Mesenchymal stem cell (in vitro differentiated cells and primary cell): ENCODE results near the gene TBC1D8.
A peak's percentile ranks its signal among the peaks of the same experiment; 100 is the strongest.

Experiments used
- DNase-seq: peaks from one replicate; pipeline ENCODE4 v3.0.0-alpha.2; 2013
- H2AFZ ChIP-seq: one replicate; pipeline ENCODE4 v1.6.1; 2013; ENCODE audit warnings: low read depth, mild to moderate bottlenecking, control low read depth, inconsistent platforms, low read length, moderate library complexity
- H2AK5ac ChIP-seq: 2 replicates; pipeline ENCODE4 v1.6.1; 2013; ENCODE audit warnings: low read length, moderate library complexity, mild to moderate bottlenecking, inconsistent platforms; ENCODE audit not compliant: severe bottlenecking
- H2BK120ac ChIP-seq: one replicate; pipeline ENCODE4 v1.6.1; 2013; ENCODE audit warnings: low read depth, mild to moderate bottlenecking, inconsistent platforms, low read length, moderate library complexity
- H2BK12ac ChIP-seq, 2 experiments: one replicate each; pipeline ENCODE4 v1.6.1; 2013; ENCODE audit warnings: inconsistent platforms in 2 of 2, low read length in 2 of 2, mild to moderate bottlenecking in 2 of 2, moderate library complexity in 2 of 2, control low read depth in 1 of 2
- H2BK15ac ChIP-seq: one replicate; pipeline ENCODE4 v1.6.1; 2013; ENCODE audit warnings: mild to moderate bottlenecking, low read depth, inconsistent platforms; ENCODE audit not compliant: poor library complexity, severe bottlenecking
- H2BK5ac ChIP-seq: 2 replicates; pipeline ENCODE4 v1.6.1; 2013; ENCODE audit warnings: low read depth, mild to moderate bottlenecking, low read length, control low read depth, inconsistent platforms; ENCODE audit not compliant: poor library complexity, severe bottlenecking
- H3K14ac ChIP-seq, 2 experiments: one replicate each; pipeline ENCODE4 v1.6.1; 2013; ENCODE audit warnings: inconsistent platforms in 2 of 2, low read length in 2 of 2, control low read depth in 1 of 2, mild to moderate bottlenecking in 1 of 2, moderate library complexity in 1 of 2
- H3K18ac ChIP-seq, 2 experiments: one replicate each; pipeline ENCODE4 v1.6.1; 2013; ENCODE audit warnings: inconsistent platforms in 2 of 2, low read length in 2 of 2, control low read depth in 1 of 2, low read depth in 1 of 2, mild to moderate bottlenecking in 1 of 2
- H3K23ac ChIP-seq, 2 experiments: one replicate each; pipeline ENCODE4 v1.6.1; 2013; ENCODE audit warnings: inconsistent platforms in 2 of 2, low read length in 2 of 2, mild to moderate bottlenecking in 2 of 2, moderate library complexity in 2 of 2, control low read depth in 1 of 2
- H3K27ac ChIP-seq: 2 replicates; pipeline ENCODE4 v1.5.1; 2013; ENCODE audit warnings: mild to moderate bottlenecking, moderate library complexity, low read length, control low read depth, inconsistent platforms; ENCODE audit not compliant: poor library complexity, severe bottlenecking
- H3K27me3 ChIP-seq, 2 experiments: 2 replicates each; pipeline versions ENCODE4 v1.6.1 to v1.7.0; 2013; ENCODE audit warnings: low read length in 2 of 2, mild to moderate bottlenecking in 2 of 2, moderate library complexity in 2 of 2, control low read depth in 1 of 2, inconsistent platforms in 1 of 2; ENCODE audit not compliant: control insufficient read depth in 1 of 2, insufficient read depth in 1 of 2
- H3K36me3 ChIP-seq, 2 experiments: 2 replicates each; pipeline versions ENCODE4 v1.6.1 to v1.7.0; 2013; ENCODE audit warnings: low read length in 2 of 2, control low read depth in 1 of 2, inconsistent platforms in 1 of 2, low read depth in 1 of 2, mild to moderate bottlenecking in 1 of 2; ENCODE audit not compliant: insufficient read depth in 2 of 2, control insufficient read depth in 1 of 2
- H3K4ac ChIP-seq, 2 experiments: one replicate each; pipeline ENCODE4 v1.6.1; 2013; ENCODE audit warnings: inconsistent platforms in 2 of 2, low read length in 2 of 2, mild to moderate bottlenecking in 2 of 2, moderate library complexity in 2 of 2, control low read depth in 1 of 2, low read depth in 1 of 2
- H3K4me1 ChIP-seq: 2 replicates; pipeline ENCODE4 v1.6.1; 2013; ENCODE audit warnings: low read depth, low read length, control low read depth; ENCODE audit not compliant: control insufficient read depth, insufficient read depth
- H3K4me2 ChIP-seq: 2 replicates; pipeline ENCODE4 v1.6.1; 2013; ENCODE audit warnings: low read length, mild to moderate bottlenecking, inconsistent platforms; ENCODE audit not compliant: poor library complexity, severe bottlenecking
- H3K4me3 ChIP-seq, 2 experiments: 2 replicates each; pipeline versions ENCODE4 v1.5.1 to v1.7.0; 2013; ENCODE audit warnings: low read length in 2 of 2, mild to moderate bottlenecking in 2 of 2, control low read depth in 1 of 2, low read depth in 1 of 2; ENCODE audit not compliant: insufficient read depth in 1 of 2
- H3K79me1 ChIP-seq: replicated peaks from 2 replicates; pipeline ENCODE4 v1.6.1; 2013; ENCODE audit warnings: mild to moderate bottlenecking, control low read depth, low read length, inconsistent platforms; ENCODE audit not compliant: poor library complexity, severe bottlenecking
- H3K9ac ChIP-seq: 2 replicates; pipeline ENCODE4 v1.7.0; 2013; ENCODE audit warnings: mild to moderate bottlenecking, low read length, moderate library complexity
- H3K9me3 ChIP-seq: 2 replicates; pipeline ENCODE4 v1.7.0; 2013; ENCODE audit warnings: mild to moderate bottlenecking, low read length; ENCODE audit not compliant: control insufficient read depth
- H4K8ac ChIP-seq: one replicate; pipeline ENCODE4 v1.6.1; 2013; ENCODE audit warnings: inconsistent platforms, mild to moderate bottlenecking, low read length, moderate library complexity
- H4K91ac ChIP-seq: one replicate; pipeline ENCODE4 v1.6.1; 2013; ENCODE audit warnings: mild to moderate bottlenecking, low read length, inconsistent platforms
- WGBS: methylation state at CpG from one replicate; pipeline ENCODE4 v1.1.7; 2013; ENCODE audit warnings: mixed read lengths; 5-methylcytosine and 5-hydroxymethylcytosine counted together

The TBC1D8 gene

GRCh38 chr2:101188683-101189405 is 37.7 kb upstream of the TBC1D8 start:
- no peaks in the 10 kb centered on the region for H3K4me1 ChIP-seq
- H4K91ac ChIP-seq, result no peak overlapping the region
- no peaks in the 10 kb centered on the region for H3K36me3 ChIP-seq
- H4K8ac ChIP-seq, result no peak overlapping the region
- no peak overlapping the region for H3K27ac ChIP-seq
- H3K4me2 ChIP-seq, result no peak overlapping the region
- no peak overlapping the region for H2AK5ac ChIP-seq
- no peak overlapping the region for H2AFZ ChIP-seq
- H3K27me3 ChIP-seq, result peaks cover 0 to 19% of the 10 kb centered on the region in 2 experiments
- H3K18ac ChIP-seq, result no peak overlapping the region
- H3K9ac ChIP-seq, result no peak overlapping the region
- H3K4me3 ChIP-seq, result no peak overlapping the region
- H2BK5ac ChIP-seq, result no peak overlapping the region
- peak; percentile 52 for DNase-seq
- peaks cover 4% of the 10 kb centered on the region for H3K9me3 ChIP-seq
- H2BK120ac ChIP-seq, result no peak overlapping the region
- no peaks in the 10 kb centered on the region for H3K79me1 ChIP-seq
- no peak overlapping the region for H3K23ac ChIP-seq
- H2BK12ac ChIP-seq, result no peak overlapping the region
- no peak overlapping the region for H2BK15ac ChIP-seq
- H3K4ac ChIP-seq, result no peak overlapping the region
- no peak overlapping the region for H3K14ac ChIP-seq
- WGBS, result 71% methylated on average over 5 of the region's 5 CpGs

DNA sequence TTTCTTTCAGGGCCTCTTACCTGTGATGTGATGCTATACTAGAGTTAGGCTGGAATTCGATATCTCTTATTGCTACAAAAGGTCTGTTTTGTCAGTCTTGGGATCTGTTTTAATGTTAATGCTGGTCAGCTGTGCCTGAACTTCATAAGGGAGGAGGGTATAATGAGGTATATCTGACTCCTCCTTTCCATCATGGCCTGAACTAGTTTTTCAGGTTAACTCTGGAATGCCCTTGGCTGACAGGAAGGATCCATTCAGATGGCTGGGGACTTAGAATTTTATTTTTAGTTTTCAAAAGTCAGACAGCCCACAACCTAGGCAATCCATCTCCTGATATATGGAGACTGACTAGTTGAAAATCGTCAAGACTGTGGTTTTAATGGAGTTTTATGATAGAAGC is 35.9 kb upstream of the TBC1D8 start:
- no peak overlapping the region for H3K4me2 ChIP-seq

DNA sequence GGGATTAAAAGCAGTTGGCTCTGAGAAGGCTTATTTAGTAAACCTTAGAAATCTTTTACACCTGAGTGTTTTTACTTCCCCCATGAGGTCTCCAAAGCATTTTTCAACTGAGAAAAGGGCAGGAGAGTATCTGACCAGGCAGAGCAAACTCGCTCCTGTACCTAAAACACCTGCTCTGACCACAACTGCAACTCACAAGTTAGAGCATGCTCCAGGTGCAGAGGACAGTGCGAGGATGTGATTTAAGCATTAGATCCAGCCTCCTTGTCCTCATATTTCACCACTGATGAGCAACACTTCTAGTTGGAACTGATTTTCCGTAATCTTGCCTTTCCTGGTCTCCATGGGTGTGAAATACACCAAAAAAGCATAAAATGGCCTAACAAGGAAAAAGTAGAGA is 34.5 kb upstream of the TBC1D8 start:
- H2AK5ac ChIP-seq, result no peak overlapping the region
- H3K23ac ChIP-seq, result no peak overlapping the region
- H3K9ac ChIP-seq, result no peak overlapping the region
- H2BK5ac ChIP-seq, result no peak overlapping the region
- no peak overlapping the region for H4K91ac ChIP-seq
- no peaks in the 10 kb centered on the region for H3K4me1 ChIP-seq
- no peak overlapping the region for H3K4me3 ChIP-seq
- H2BK120ac ChIP-seq, result no peak overlapping the region
- no peak overlapping the region for H4K8ac ChIP-seq
- no peak overlapping the region for H3K14ac ChIP-seq
- H3K79me1 ChIP-seq, result no peaks in the 10 kb centered on the region
- no peak overlapping the region for H3K18ac ChIP-seq
- peaks cover 4% of the 10 kb centered on the region for H3K9me3 ChIP-seq
- no peak overlapping the region for H2BK12ac ChIP-seq
- H3K4me2 ChIP-seq, result no peak overlapping the region
- H3K36me3 ChIP-seq, result no peaks in the 10 kb centered on the region
- H2AFZ ChIP-seq, result no peak overlapping the region
- no peak for DNase-seq
- WGBS, result 90% methylated on average over 3 of the region's 3 CpGs
- no peak overlapping the region for H3K4ac ChIP-seq
- no peak overlapping the region for H3K27ac ChIP-seq
- H2BK15ac ChIP-seq, result no peak overlapping the region
- H3K27me3 ChIP-seq, result peaks cover 0 to 6% of the 10 kb centered on the region in 2 experiments

More for the DNA sequence above, 35.9 kb upstream of the TBC1D8 start:
- Histone ChIP-seq H3K9ac (no peak overlapping the region), H3K27ac (no peak overlapping the region), H2AFZ (no peak overlapping the region), H3K14ac (no peak overlapping the region), H2BK15ac (no peak overlapping the region), H2BK12ac (no peak overlapping the region), H3K9me3 (peaks cover 4% of the 10 kb centered on the region), H3K27me3 (peaks cover 0 to 17% of the 10 kb centered on the region in 2 experiments), H2BK120ac (no peak overlapping the region), H2AK5ac (no peak overlapping the region), H3K4me3 (no peak overlapping the region), H4K8ac (no peak overlapping the region), H3K36me3 (no peaks in the 10 kb centered on the region), H3K4ac (no peak overlapping the region), H3K4me1 (no peaks in the 10 kb centered on the region), H3K23ac (no peak overlapping the region), H3K18ac (no peak overlapping the region), H3K79me1 (no peaks in the 10 kb centered on the region), H4K91ac (no peak overlapping the region), H2BK5ac (no peak overlapping the region)
- no peak for DNase-seq
- 89% methylated on average over 1 of the region's 2 CpGs for whole genome bisulfite sequencing

DNA sequence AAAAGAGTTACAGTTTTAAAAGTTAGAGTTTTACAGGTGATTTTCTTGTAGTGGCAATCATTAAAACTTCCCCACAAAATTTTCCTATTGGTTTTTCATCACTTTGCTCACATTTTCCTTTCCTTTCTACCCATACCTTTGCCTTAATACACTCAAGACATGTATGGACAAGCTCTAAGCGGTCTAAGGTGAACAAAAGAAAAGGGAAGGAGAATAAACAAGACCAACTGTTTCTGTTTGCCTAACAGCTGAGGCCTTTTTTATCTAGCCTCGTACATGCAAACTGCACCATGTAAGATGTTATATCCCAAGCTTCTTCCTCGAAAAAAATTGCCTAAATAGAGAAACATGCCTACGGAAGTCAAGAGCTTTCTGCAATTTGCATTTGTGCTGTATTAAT is 33.9 kb upstream of the TBC1D8 start:
- H2BK120ac ChIP-seq, result no peak overlapping the region
- peaks cover 4% of the 10 kb centered on the region for H3K9me3 ChIP-seq
- H2AK5ac ChIP-seq, result no peak overlapping the region
- DNase-seq, result no peak
- no peak overlapping the region for H2AFZ ChIP-seq
- H3K27me3 ChIP-seq, result peaks cover 0 to 6% of the 10 kb centered on the region in 2 experiments
- no peak overlapping the region for H2BK12ac ChIP-seq
- H3K4me2 ChIP-seq, result no peak overlapping the region
- H2BK5ac ChIP-seq, result no peak overlapping the region
- WGBS, result 93% methylated on average over 2 of the region's 4 CpGs
- H3K36me3 ChIP-seq, result no peaks in the 10 kb centered on the region
- no peak overlapping the region for H3K18ac ChIP-seq
- H4K8ac ChIP-seq, result no peak overlapping the region
- H3K27ac ChIP-seq, result no peak overlapping the region
- no peaks in the 10 kb centered on the region for H3K4me1 ChIP-seq
- H4K91ac ChIP-seq, result no peak overlapping the region
- no peak overlapping the region for H3K9ac ChIP-seq
- no peak overlapping the region for H3K4me3 ChIP-seq
- H3K4ac ChIP-seq, result no peak overlapping the region
- H3K79me1 ChIP-seq, result no peaks in the 10 kb centered on the region
- no peak overlapping the region for H3K23ac ChIP-seq
- no peak overlapping the region for H3K14ac ChIP-seq
- H2BK15ac ChIP-seq, result no peak overlapping the region
